NB4 (cell line): ENCODE data around the gene NR6A1.

Source experiments
- DNase-seq: peaks from one replicate; pipeline ENCODE4 v3.0.0; 2010; ENCODE audit warnings: low read depth
- H3K4me3 ChIP-seq: one replicate; pipeline ENCODE4 v1.5.1; 2011; ENCODE audit warnings: mild to moderate bottlenecking, low read depth, low read length, moderate library complexity
- CTCF ChIP-seq: IDR thresholded peaks from one replicate; pipeline ENCODE4 v1.5.1; 2012; ENCODE audit warnings: low read depth, low read length
- MYC ChIP-seq: IDR thresholded peaks from 2 replicates; pipeline ENCODE4 v1.6.1; 2011; ENCODE audit warnings: low read depth, low read length
- POLR2A ChIP-seq: IDR thresholded peaks from 2 replicates; pipeline ENCODE4 v1.6.1; 2011; ENCODE audit warnings: mild to moderate bottlenecking; ENCODE audit not compliant: insufficient read length; ENCODE audit errors: extremely low read depth
- TF ChIP-seq, protein P1 (sequence below): IDR thresholded peaks from 2 replicates; pipeline ENCODE4 v1.6.1; 2011; ENCODE audit warnings: low read depth, low read length

Gene NR6A1

GRCh38 chr9:124720429-124721108 lies 50.5 kb downstream of the NR6A1 start:
- no peak for DNase-seq
- H3K4me3 ChIP-seq = no peak overlapping the region
- TF ChIP-seq CTCF (no peak), MYC (no peak), POLR2A (no peak)
- TF ChIP-seq, protein P1, sequence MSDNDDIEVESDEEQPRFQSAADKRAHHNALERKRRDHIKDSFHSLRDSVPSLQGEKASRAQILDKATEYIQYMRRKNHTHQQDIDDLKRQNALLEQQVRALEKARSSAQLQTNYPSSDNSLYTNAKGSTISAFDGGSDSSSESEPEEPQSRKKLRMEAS = no peak

- no peak for DNase-seq
- no peak overlapping the region for H3K4me3 ChIP-seq
- TF ChIP-seq MYC (no peak), POLR2A (no peak), CTCF (no peak)
- TF ChIP-seq, protein P1 = no peak
Measured at GRCh38 chr9:124718928-124719327, 52.2 kb downstream of the NR6A1 start.

DNA sequence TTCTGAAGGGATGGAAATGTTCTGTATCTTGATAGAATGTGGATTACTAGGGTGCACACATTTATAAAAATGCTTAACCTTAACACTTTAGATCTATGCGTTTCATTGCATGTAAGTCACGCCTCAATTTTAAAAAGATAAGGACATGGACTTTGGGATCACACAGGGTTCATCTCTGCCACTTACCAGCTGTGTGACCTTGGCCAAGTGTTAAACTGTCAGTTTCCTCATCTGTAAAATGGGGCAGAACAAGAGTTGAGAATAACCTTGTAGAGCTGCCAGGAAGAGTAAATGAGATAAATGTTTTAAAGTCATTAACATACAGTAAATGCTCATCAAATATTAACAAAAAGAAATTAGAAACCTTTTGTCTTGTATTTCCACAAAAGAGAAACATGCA lies 53.5 kb downstream of the NR6A1 start:
- no peak for DNase-seq
- TF ChIP-seq, protein P1 = no peak
- no peak for TF ChIP-seq MYC
- no peak for TF ChIP-seq POLR2A
- no peak for TF ChIP-seq CTCF
- no peak overlapping the region for H3K4me3 ChIP-seq

DNA sequence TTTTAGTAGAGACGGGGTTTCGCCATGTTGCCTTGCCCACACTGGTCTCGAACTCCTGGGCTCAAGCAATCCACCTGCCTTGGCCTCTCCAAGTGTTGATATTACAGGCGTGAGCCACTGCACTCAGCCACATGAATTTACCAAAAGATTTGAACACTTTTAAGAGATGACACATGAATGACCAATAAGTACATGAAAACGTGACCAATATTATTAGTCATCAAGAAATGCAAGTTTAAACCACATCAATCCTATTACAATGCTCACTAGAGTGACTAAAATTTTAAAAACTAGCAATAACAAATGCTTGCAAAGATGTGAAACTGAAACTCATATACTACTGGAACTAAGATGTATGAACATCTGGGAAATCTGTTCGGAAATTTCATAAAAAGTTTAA lies 54.3 kb downstream of the NR6A1 start:
- TF ChIP-seq POLR2A (no peak), CTCF (no peak), MYC (no peak)
- TF ChIP-seq, protein P1 = no peak
- DNase-seq = no peak
- H3K4me3 ChIP-seq = no peak overlapping the region

GRCh38 chr9:124710766-124711165 lies 60.3 kb downstream of the NR6A1 start:
- DNase-seq = no peak
- H3K4me3 ChIP-seq = no peak overlapping the region
- TF ChIP-seq CTCF (no peak), MYC (no peak), POLR2A (no peak)
- TF ChIP-seq, protein P1 = no peak
